Body of pancreas (tissue), 4 donors: ENCODE measurements around the gene SPOCK1. TPM values are rescaled to one million over a fixed set of nuclear protein-coding genes. Genes with fewer than 3 reads are reported as not detected.

ENCODE experiments used
- ATAC-seq: fragments of 150-250 bp; one replicate; pipeline ENCODE4 v1.9.1; 2016
- DNase-seq, 4 donors: peaks; one replicate each; pipeline ENCODE4 v3.0.0-alpha.2; 2019
- H3K27ac ChIP-seq, 4 donors: fragments of 200-600 bp; sonication (generic); 1 replicate in 3 of 4; 2 replicates in 1 of 4; pipeline versions ENCODE4 v1.5.1 to v1.6.1; 2016 to 2019; ENCODE audit warnings: mild to moderate bottlenecking in 1 of 4, mixed read lengths in 1 of 4, moderate library complexity in 1 of 4
- H3K27me3 ChIP-seq, 2 donors: fragments of 200-600 bp; sonication (generic); one replicate each; pipeline ENCODE4 v1.6.0; 2016; ENCODE audit warnings: mild to moderate bottlenecking in 1 of 2
- H3K36me3 ChIP-seq, 2 donors: fragments of 200-600 bp; sonication (generic); replicated peaks in 1 of 2; 2 replicates each; pipeline ENCODE4 v1.5.1; 2016; ENCODE audit warnings: low read depth in 2 of 2; ENCODE audit not compliant: insufficient read depth in 1 of 2
- H3K4me1 ChIP-seq: fragments of 200-600 bp; sonication (generic); one replicate; pipeline ENCODE4 v1.6.0; 2016
- H3K4me3 ChIP-seq, 2 donors: fragments of 200-600 bp; sonication (generic); 1 replicate in 1 of 2; 2 replicates in 1 of 2; pipeline ENCODE4 v1.5.1; 2016 to 2019
- H3K9me3 ChIP-seq, 3 donors: fragments of 200-600 bp; sonication (generic); 1 replicate in 2 of 3; 2 replicates in 1 of 3; pipeline ENCODE4 v1.5.1; 2016
- CTCF ChIP-seq, 7 experiments: fragments of 450-650 bp in 4 of 7; fragments of 200-600 bp in 3 of 7; sonication (generic) in 3 of 7; IDR thresholded peaks; one replicate each; pipeline ENCODE4 v1.5.1; 2016 to 2019; ENCODE audit warnings: antibody characterized with exemption in 7 of 7
- POLR2A ChIP-seq, 3 donors: fragments of 450-650 bp; IDR thresholded peaks; one replicate each; pipeline ENCODE4 v1.6.1; 2016; ENCODE audit warnings: antibody characterized with exemption in 3 of 3, mild to moderate bottlenecking in 2 of 3
- WGBS, 2 donors: methylation state at CpG; one replicate each; pipeline ENCODE4 v1.1.5; 2017; 5-methylcytosine and 5-hydroxymethylcytosine counted together
- intact Hi-C: fragments of 100-400 bp; cut with DNase I; formaldehyde crosslinking; loops from one replicate; pipeline ENCODE4 v1.15.1; 2023
- total RNA-seq, 2 donors: library from RNA; depleted of rRNA; stranded (reverse); fragments of >200 nt; gene quantifications; one replicate each; pipeline ENCODE4 v1.1.0, GENCODE V29; 2016

The SPOCK1 gene
- total RNA-seq, 2 donors from 2014 or later: 22.4 to 30.6 TPM

GRCh38 chr5:137091472-137091871 is 407.7 kb downstream of the SPOCK1 start:
- H3K9me3 ChIP-seq: no peaks in the 10 kb centered on the region
- intact Hi-C loops: no loop called here
- no peaks in the 10 kb centered on the region for H3K27me3 ChIP-seq
- DNase-seq: no peak
- WGBS, 2 donors: 83 to 88% methylated on average over 1 of the region's 1 CpG
- ATAC-seq: no peak
- TF ChIP-seq POLR2A (IDR thresholded peaks at IDR 0.05) (no peak), CTCF (IDR thresholded peaks at IDR 0.05) (no peak)
- no peak overlapping the region for H3K4me3 ChIP-seq
- no peaks in the 10 kb centered on the region for H3K36me3 ChIP-seq
- H3K4me1 ChIP-seq: peaks cover 5% of the 10 kb centered on the region
- no peak overlapping the region for H3K27ac ChIP-seq

- Histone ChIP-seq H3K4me1 (peaks cover 5% of the 10 kb centered on the region), H3K27me3 (no peaks in the 10 kb centered on the region), H3K27ac (no peak overlapping the region), H3K4me3 (no peak overlapping the region), H3K36me3 (no peaks in the 10 kb centered on the region), H3K9me3 (no peaks in the 10 kb centered on the region)
- ATAC-seq: no peak
- TF ChIP-seq CTCF (IDR thresholded peaks at IDR 0.05): no peak
- no peak for TF ChIP-seq POLR2A (IDR thresholded peaks at IDR 0.05)
- 54 to 82% methylated on average over 2 of the region's 2 CpGs for WGBS, 2 donors
- intact Hi-C loops: no loop called here
- DNase-seq: no peak
Observed at GRCh38 chr5:137090721-137091120, 408.4 kb downstream of the SPOCK1 start.

GRCh38 chr5:137090151-137090550 is 409.0 kb downstream of the SPOCK1 start:
- no peaks in the 10 kb centered on the region for H3K36me3 ChIP-seq
- WGBS, 2 donors: 53 to 90% methylated on average over 1 of the region's 1 CpG
- no peaks in the 10 kb centered on the region for H3K9me3 ChIP-seq
- TF ChIP-seq POLR2A (IDR thresholded peaks at IDR 0.05) (no peak), CTCF (IDR thresholded peaks at IDR 0.05) (no peak)
- no peak overlapping the region for H3K4me3 ChIP-seq
- DNase-seq: no peak
- H3K4me1 ChIP-seq: peaks cover 5% of the 10 kb centered on the region
- intact Hi-C loops: no loop called here
- ATAC-seq: no peak
- H3K27me3 ChIP-seq: no peaks in the 10 kb centered on the region
- H3K27ac ChIP-seq: no peak overlapping the region

GRCh38 chr5:137088175-137088574 is 411.0 kb downstream of the SPOCK1 start:
- ATAC-seq (no peak), DNase-seq (no peak)
- no peak overlapping the region for H3K27ac ChIP-seq
- no peaks in the 10 kb centered on the region for H3K9me3 ChIP-seq
- H3K4me3 ChIP-seq: no peak overlapping the region
- intact Hi-C loops: no loop called here
- no peak for TF ChIP-seq CTCF (IDR thresholded peaks at IDR 0.05)
- no peak for TF ChIP-seq POLR2A (IDR thresholded peaks at IDR 0.05)
- H3K36me3 ChIP-seq: no peaks in the 10 kb centered on the region
- H3K27me3 ChIP-seq: no peaks in the 10 kb centered on the region
- WGBS, 2 donors: 86 to 87% methylated on average over 6 of the region's 6 CpGs
- H3K4me1 ChIP-seq: peaks cover 5% of the 10 kb centered on the region

GRCh38 chr5:137086342-137086741 is 412.8 kb downstream of the SPOCK1 start:
- no peak overlapping the region for H3K4me3 ChIP-seq
- ATAC-seq (no peak), DNase-seq (no peak)
- intact Hi-C loops: no loop called here
- H3K4me1 ChIP-seq: peaks cover 5% of the 10 kb centered on the region
- H3K36me3 ChIP-seq: no peaks in the 10 kb centered on the region
- H3K9me3 ChIP-seq: no peaks in the 10 kb centered on the region
- H3K27ac ChIP-seq: no peak overlapping the region
- no peaks in the 10 kb centered on the region for H3K27me3 ChIP-seq
- no peak for TF ChIP-seq POLR2A (IDR thresholded peaks at IDR 0.05)
- no peak for TF ChIP-seq CTCF (IDR thresholded peaks at IDR 0.05)
- WGBS, 2 donors: 59 to 70% methylated on average over 4 to 5 of the region's 5 CpGs
